K562 (cell line): ENCODE data around the gene GLRA3. TPM values are rescaled to one million over a fixed set of nuclear protein-coding genes. Genes with fewer than 3 reads are reported as not detected.

Experiments
- ATAC-seq: fragments of 200-7000 bp; cut with Tn5 transposase; 3 replicates; pipeline ENCODE4 v1.9.1; 2020; ENCODE audit warnings: moderate library complexity
- BruUV-seq: library from RNA; stranded (reverse); fragments of 400-500 nt; replicated peaks from 2 replicates; lab custom pipeline; 2021; lab: Mats Ljungman, UMichigan
- CTCF ChIA-PET: fragments of 300-600 bp; formaldehyde crosslinking; extraction: SDS; loops from one replicate; lab custom pipeline; 2021; ENCODE audit warnings: low intra/inter-chr PET ratio; lab: Yijun Ruan, JAX
- POLR2A ChIA-PET: fragments of 300-600, 350-650 bp; sonication (Branson Sonifier 250); formaldehyde crosslinking; extraction: SDS; loops from one replicate; lab custom pipeline; 2021; ENCODE audit warnings: antibody characterized with exemption, inconsistent platforms; lab: Yijun Ruan, JAX
- DNase-seq, 4 experiments: peaks; one replicate each; pipeline versions ENCODE4 v3.0.0 to v3.0.0-alpha.2; 2011 to 2018; ENCODE audit warnings: low spot score in 3 of 4, mixed read lengths in 3 of 4; ENCODE audit errors: extremely low read depth in 1 of 4
- FAIRE-seq: peaks from 2 replicates; lab custom pipeline; 2011; peaks lifted over from hg19 to GRCh38; lab: Jason Lieb, UNC
- H2AFZ ChIP-seq: 2 replicates; pipeline ENCODE4 v1.6.0; 2011; ENCODE audit warnings: low read depth, low read length, control low read depth, inconsistent platforms
- H3K27ac ChIP-seq: fragments of 200-600 bp; 3 replicates; pipeline ENCODE4 v1.8.0; 2011; ENCODE audit warnings: low read depth, mild to moderate bottlenecking, control low read depth, inconsistent platforms, low read length, moderate library complexity, mixed read lengths; ENCODE audit errors: extremely low read depth
- H3K27me3 ChIP-seq, 2 experiments: fragments of 300-600 bp in 1 of 2; 2 replicates in 1 of 2; 3 replicates in 1 of 2; pipeline versions ENCODE4 v1.6.0 to v1.8.0; 2011; ENCODE audit warnings: inconsistent platforms in 2 of 2, low read length in 2 of 2, mild to moderate bottlenecking in 1 of 2, mixed read lengths in 1 of 2, moderate library complexity in 1 of 2; ENCODE audit not compliant: control insufficient read depth in 2 of 2, insufficient read depth in 2 of 2
- H3K36me3 ChIP-seq: fragments of 300-600 bp; 3 replicates; pipeline ENCODE4 v1.8.0; 2011; ENCODE audit warnings: mild to moderate bottlenecking, low read length, inconsistent platforms; ENCODE audit not compliant: control insufficient read depth, insufficient read depth
- H3K4me1 ChIP-seq, 2 experiments: fragments of 200-600 bp in 1 of 2; replicated peaks in 1 of 2; 2 replicates in 1 of 2; 3 replicates in 1 of 2; pipeline versions ENCODE4 v1.5.1 to v1.8.0; 2011; ENCODE audit warnings: inconsistent platforms in 2 of 2, low read length in 2 of 2, mild to moderate bottlenecking in 1 of 2, mixed read lengths in 1 of 2, moderate library complexity in 1 of 2; ENCODE audit not compliant: control insufficient read depth in 2 of 2, insufficient read depth in 2 of 2
- H3K4me2 ChIP-seq: 2 replicates; pipeline ENCODE4 v1.6.1; 2011; ENCODE audit warnings: low read length, control low read depth, inconsistent platforms, mixed read lengths; ENCODE audit not compliant: insufficient read depth
- H3K4me3 ChIP-seq: fragments of 200-600 bp; sonication (generic), shearing (Covaris generic); 2 replicates; pipeline ENCODE4 v1.5.1; 2016; ENCODE audit warnings: control low read depth, inconsistent platforms
- H3K79me2 ChIP-seq: fragments of 200-600 bp; 3 replicates; pipeline ENCODE4 v1.8.0; 2011; ENCODE audit warnings: low read length, inconsistent platforms; ENCODE audit not compliant: control insufficient read depth, insufficient read depth
- H3K9ac ChIP-seq, 2 experiments: 2 replicates each; pipeline versions ENCODE4 v1.6.0 to v1.6.1; 2011; ENCODE audit warnings: low read depth in 2 of 2, low read length in 2 of 2, control low read depth in 1 of 2, inconsistent platforms in 1 of 2, mild to moderate bottlenecking in 1 of 2, mixed read lengths in 1 of 2; ENCODE audit not compliant: insufficient read depth in 1 of 2
- H3K9me1 ChIP-seq: one replicate; pipeline ENCODE4 v1.6.0; 2011; ENCODE audit warnings: inconsistent platforms, mild to moderate bottlenecking, low read length, moderate library complexity; ENCODE audit not compliant: control insufficient read depth, insufficient read depth
- H3K9me3 ChIP-seq: replicated peaks from 2 replicates; pipeline ENCODE4 v1.5.1; 2011; ENCODE audit warnings: low read depth, low read length, inconsistent platforms; ENCODE audit not compliant: control insufficient read depth, insufficient read depth
- H4K20me1 ChIP-seq: replicated peaks from 2 replicates; pipeline ENCODE4 v1.6.1; 2011; ENCODE audit warnings: low read length, inconsistent platforms, mixed read lengths; ENCODE audit not compliant: control insufficient read depth, insufficient read depth
- CSDE1 ChIP-seq, 2 experiments: fragments of 450-650 bp; IDR thresholded peaks; 2 replicates each; pipeline ENCODE4 v1.6.1; 2016; ENCODE audit warnings: mild to moderate bottlenecking in 1 of 2
- ELF4 ChIP-seq: fragments of 450-650 bp; formaldehyde crosslinking; IDR thresholded peaks from 2 replicates; pipeline ENCODE4 v1.4.0; 2022; ENCODE audit warnings: missing genetic modification characterization
- ETS2 ChIP-seq: IDR thresholded peaks from 2 replicates; pipeline ENCODE4 v1.6.1; 2016; ENCODE audit warnings: borderline replicate concordance, missing genetic modification characterization, mild to moderate bottlenecking, moderate library complexity, missing compliant biosample characterization; ENCODE audit not compliant: poor library complexity, severe bottlenecking
- FOS ChIP-seq: IDR thresholded peaks from 3 replicates; pipeline ENCODE4 v1.6.1; 2011; ENCODE audit not compliant: insufficient read length; ENCODE audit errors: extremely low read depth
- HMBOX1 ChIP-seq: sonication (generic); IDR thresholded peaks from 2 replicates; pipeline ENCODE4 v1.6.1; 2016
- NBN ChIP-seq: fragments of 450-650 bp; IDR thresholded peaks from 2 replicates; pipeline ENCODE4 v1.6.1; 2016; ENCODE audit warnings: low read depth, mild to moderate bottlenecking
- PHF20 ChIP-seq: fragments of 450-650 bp; IDR thresholded peaks from 2 replicates; pipeline ENCODE4 v1.6.1; 2018; ENCODE audit not compliant: partially characterized antibody
- POLR2G ChIP-seq: fragments of 200-400 bp; formaldehyde crosslinking; IDR thresholded peaks from 2 replicates; pipeline ENCODE4 v1.6.1; 2017; ENCODE audit warnings: low read depth, mild to moderate bottlenecking, antibody characterized with exemption, low read length, moderate library complexity
- POU5F1 ChIP-seq: fragments of 150-350 bp; IDR thresholded peaks from 2 replicates; pipeline ENCODE4 v1.6.1; 2014; ENCODE audit warnings: borderline replicate concordance, low read length, low read depth, mild to moderate bottlenecking; ENCODE audit not compliant: partially characterized antibody
- SFPQ ChIP-seq: fragments of 200-400 bp; formaldehyde crosslinking; IDR thresholded peaks from 2 replicates; pipeline ENCODE4 v1.6.1; 2017; ENCODE audit warnings: mild to moderate bottlenecking, low read depth, low read length, moderate library complexity
- TOE1 ChIP-seq, 2 experiments: fragments of 450-650 bp in 1 of 2; sonication (generic) in 1 of 2; formaldehyde crosslinking in 1 of 2; IDR thresholded peaks; 2 replicates each; pipeline versions ENCODE4 v1.7.1 to v1.8.0; 2016 to 2022; ENCODE audit warnings: borderline replicate concordance in 2 of 2, mild to moderate bottlenecking in 2 of 2, antibody characterized with exemption in 1 of 2, inconsistent platforms in 1 of 2, low read depth in 1 of 2, missing genetic modification reagents in 1 of 2, moderate library complexity in 1 of 2
- ZNF24 ChIP-seq: fragments of 450-650 bp; IDR thresholded peaks from 2 replicates; pipeline ENCODE4 v1.6.1; 2016
- ZNF586 ChIP-seq: fragments of 450-650 bp; formaldehyde crosslinking; conservative IDR thresholded peaks from 2 replicates; pipeline ENCODE4 v1.4.0; 2020; ENCODE audit warnings: mild to moderate bottlenecking, moderate library complexity
- ZNF76 ChIP-seq: fragments of 250-450 bp; sonication (Bioruptor Pico); IDR thresholded peaks from 2 replicates; pipeline ENCODE4 v1.4.0; 2020; ENCODE audit warnings: mild to moderate bottlenecking, moderate library complexity, borderline replicate concordance
- ZNF785 ChIP-seq: fragments of 250-450 bp; sonication (Bioruptor Pico); IDR thresholded peaks from 2 replicates; pipeline ENCODE4 v1.4.0; 2020; ENCODE audit warnings: mild to moderate bottlenecking
- WGBS: fragments of 100-300 bp; shearing (Covaris generic); methylation state at CpG from one replicate; pipeline ENCODE4 v1.1.6; 2016; ENCODE audit warnings: low coverage, mixed read lengths; ENCODE audit not compliant: insufficient coverage; ENCODE audit errors: missing lambda C conversion rate; 5-methylcytosine and 5-hydroxymethylcytosine counted together
- in situ Hi-C: fragments of 300-500 bp; cut with MboI; formaldehyde crosslinking; loops from 4 replicates; pipeline ENCODE4 v1.15.0; 2018; ENCODE audit warnings: inconsistent platforms, mixed read lengths
- intact Hi-C: fragments of 100-400 bp; cut with micrococcal nuclease; formaldehyde crosslinking; loops from 2 replicates; pipeline ENCODE4 v1.14.2; 2022
- polyA plus RNA-seq, 8 experiments: library from polyadenylated mRNA; depleted of rRNA in 4 of 8; stranded (reverse) in 5 of 8; unstranded in 3 of 8; fragments of >200 nt; fragmentation: Nextera tagmentation in 2 of 8; fragmentation: Illumina TruSeq in 1 of 8; extraction: Ambion mirVana in 2 of 8; extraction: Trizol in 1 of 8; gene quantifications; 2 replicates each; pipeline versions ENCODE4 v1.2.1 to v1.2.3, GENCODE V29; 2011 to 2014; ENCODE audit warnings: inconsistent platforms in 1 of 8, missing spikeins in 1 of 8
- total RNA-seq, 7 experiments: library from RNA; depleted of rRNA in 6 of 7; stranded (reverse); fragments of >200 nt in 6 of 7; fragmentation: Illumina TruSeq in 2 of 7; extraction: Trizol in 2 of 7; gene quantifications; 2 replicates each; pipeline versions ENCODE4 v1.2.1 to v1.2.3, GENCODE V29; 2011 to 2021; ENCODE audit warnings: low replicate concordance in 1 of 7

The GLRA3 gene
- total and polyA plus RNA-seq, 9 of the 15 experiments (the other 6 are each of a cell fraction or from before 2014, with no cell fraction given), result 0.06 to 0.14 (median 0.08) TPM; not detected in 2

- Histone ChIP-seq H3K4me1 (no peaks in the 10 kb centered on the region), H3K9me1 (no peaks in the 10 kb centered on the region), H3K27me3 (no peaks in the 10 kb centered on the region), H3K79me2 (no peaks in the 10 kb centered on the region), H2AFZ (peak overlapping the region; percentile 17; the same call in 1 of the 2 replicates), H4K20me1 (no peaks in the 10 kb centered on the region), H3K36me3 (no peaks in the 10 kb centered on the region), H3K4me2 (no peak overlapping the region), H3K9ac (no peak overlapping the region), H3K4me3 (no peak overlapping the region), H3K27ac (no peak overlapping the region), H3K9me3 (no peaks in the 10 kb centered on the region)
- no peak for DNase-seq
- POLR2A ChIA-PET, result no interaction called here
- intact Hi-C loops, result no loop called here
- in situ Hi-C loops, result no loop called here
- CTCF ChIA-PET, result no interaction called here
- 89% methylated on average over 2 of the region's 2 CpGs for WGBS
- no TSS peak for BruUV-seq
- FAIRE-seq, result peak; percentile 49
- TF ChIP-seq POLR2G (no peak), PHF20 (no peak), ZNF785 (CRISPR knock-in tag) (no peak), ETS2 (no peak), TOE1 (IDR thresholded peaks at IDR 0.05; ENCODE audit: borderline replicate concordance) (no peak), TOE1 (CRISPR knock-in tag; IDR thresholded peaks at IDR 0.05; ENCODE audit: borderline replicate concordance, low read depth) (no peak)
- no peak for ATAC-seq
Observed at GRCh38 chr4:174629265-174629664, 199.8 kb downstream of the GLRA3 start.

- intact Hi-C loops (no loop called here), in situ Hi-C loops (no loop called here)
- FAIRE-seq, result no peak
- CTCF ChIA-PET, result no interaction called here
- Histone ChIP-seq H3K9me3 (no peaks in the 10 kb centered on the region), H3K4me2 (no peak overlapping the region), H3K79me2 (no peaks in the 10 kb centered on the region), H3K9me1 (no peaks in the 10 kb centered on the region), H4K20me1 (no peaks in the 10 kb centered on the region), H3K9ac (no peak overlapping the region), H3K27ac (no peak overlapping the region), H3K36me3 (no peaks in the 10 kb centered on the region), H3K4me3 (no peak overlapping the region), H3K27me3 (no peaks in the 10 kb centered on the region), H3K4me1 (no peaks in the 10 kb centered on the region), H2AFZ (no peak overlapping the region)
- DNase-seq, result no peak
- WGBS, result 77% methylated on average over 7 of the region's 7 CpGs
- no TSS peak for BruUV-seq
- POLR2A ChIA-PET, result no interaction called here
- no peak for ATAC-seq
- TF ChIP-seq ZNF24 (no peak), HMBOX1 (no peak), SFPQ (no peak), POU5F1 (no peak), CSDE1 (IDR thresholded peaks at IDR 0.05) (no peak), ELF4 (CRISPR knock-in tag) (no peak), NBN (no peak), ZNF76 (CRISPR knock-in tag) (no peak), FOS (no peak), ZNF586 (CRISPR knock-in tag) (no peak)
Observed at GRCh38 chr4:174628191-174628590, 200.9 kb downstream of the GLRA3 start.
